ENCODE measurements around the gene RNF39. TPM values are rescaled to one million over a fixed set of nuclear protein-coding genes. Genes with fewer than 3 reads are reported as not detected.
"Not testable (repeated sequence)": the region's sequence is repeated elsewhere in the genome, so short reads cannot be mapped to it uniquely, and the experiment has no call there.

Gene RNF39
- total RNA-seq (0.19 TPM), polyA plus RNA-seq (2.0 TPM)
- long read RNA-seq, donor 1, result 0 reads
- long read RNA-seq, donor 2, result 0 reads
- long read RNA-seq, donor 3, result 0 reads
- long read RNA-seq, donor 4, result 0 reads
- long read RNA-seq, donor 5, result 0 reads
- long read RNA-seq, donor 6, result 0 reads
- long read RNA-seq, donor 7, result 0 reads
- long read RNA-seq, donor 8, partial matches to known transcripts, result 0 of 10 reads
- long read RNA-seq, donor 8, other reads (novel, unspliced or antisense), result 10 of 10 reads
- long read RNA-seq, donor 9, result 0 reads
- long read RNA-seq, donor 10, partial matches to known transcripts, result 76 of 76 reads
- long read RNA-seq, donor 10, other reads (novel, unspliced or antisense), result 0 of 76 reads

GRCh38 chr6:30075094-30075789 lies at the start of gene RNF39:
RNF39 (minus strand) TSS chr6:30075769; CDS start chr6:30075585, 184 bp downstream.
- Histone ChIP-seq H3K27ac (ENCODE audit: low read depth in 1 of 2, low read length in 1 of 2) (peak within 1 kb of the TSS in 1 of 2 donors; percentile 76), H3K27me3 (ENCODE audit: control insufficient read depth in 2 of 2, insufficient read depth in 1 of 2, low read length in 1 of 2) (peaks cover 55 to 97% of the 10 kb centered on the region in 2 donors)
- WGBS, result 3% methylated on average over 64 of the region's 64 CpGs

DNA sequence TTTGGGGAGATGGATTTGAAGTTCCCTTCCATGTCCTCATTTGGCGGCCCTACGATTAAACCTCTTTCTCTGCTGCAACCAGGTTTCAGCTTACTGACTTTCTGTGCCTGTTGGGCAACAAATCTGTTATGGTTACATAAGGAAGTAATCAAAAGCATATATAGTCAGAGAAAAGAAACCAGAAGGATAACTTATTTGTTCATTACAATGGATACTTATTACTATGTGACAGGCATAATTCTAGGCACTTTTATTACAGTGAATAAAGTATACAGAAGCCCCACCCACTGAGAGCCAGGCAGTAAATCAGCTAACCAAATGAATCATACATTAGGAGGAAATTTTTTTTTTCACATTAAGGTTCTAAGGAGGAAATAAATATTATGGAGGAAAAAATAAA lies 46.9 kb upstream of the RNF39 start:
- Histone ChIP-seq H3K27ac (ENCODE audit: low read depth in 1 of 2, low read length in 1 of 2) (no peak overlapping the region), H3K27me3 (ENCODE audit: control insufficient read depth in 2 of 2, insufficient read depth in 1 of 2, low read length in 1 of 2) (peaks cover 7 to 50% of the 10 kb centered on the region in 2 donors), H3K4me1 (ENCODE audit: control insufficient read depth in 2 of 2, insufficient read depth in 2 of 2, low read length in 2 of 2) (no peaks in the 10 kb centered on the region), H3K36me3 (ENCODE audit: control insufficient read depth in 2 of 2, insufficient read depth in 2 of 2, low read length in 1 of 2) (no peaks in the 10 kb centered on the region), H3K9me3 (ENCODE audit: control insufficient read depth in 2 of 2, insufficient read depth in 1 of 2, low read length in 1 of 2) (no peaks in the 10 kb centered on the region), H3K4me3 (ENCODE audit: low read length in 2 of 2) (no peak overlapping the region)
- DNase-seq (ENCODE audit: low read depth in 6 of 9, low spot score in 9 of 9), result no peak
- WGBS, result 92% methylated on average over 2 of the region's 2 CpGs

More at GRCh38 chr6:30075094-30075789, at the start of gene RNF39:
- Histone ChIP-seq H3K4me1 (ENCODE audit: control insufficient read depth in 2 of 2, insufficient read depth in 2 of 2, low read length in 2 of 2) (peaks cover 0 to 37% of the 10 kb centered on the region in 2 donors), H3K9me3 (ENCODE audit: control insufficient read depth in 2 of 2, insufficient read depth in 1 of 2, low read length in 1 of 2) (no peaks in the 10 kb centered on the region), H3K4me3 (ENCODE audit: low read length in 2 of 2) (peak within 1 kb of the TSS in 1 of 2 donors; percentile 37), H3K36me3 (ENCODE audit: control insufficient read depth in 2 of 2, insufficient read depth in 2 of 2, low read length in 1 of 2) (no peaks in the 10 kb centered on the region)
- no peak for DNase-seq (ENCODE audit: low read depth in 6 of 9, low spot score in 9 of 9)

- DNase-seq (ENCODE audit: low read depth in 6 of 9, low spot score in 9 of 9), result no peak
- Histone ChIP-seq H3K4me1 (ENCODE audit: control insufficient read depth in 2 of 2, insufficient read depth in 2 of 2, low read length in 2 of 2) (no peaks in the 10 kb centered on the region), H3K9me3 (ENCODE audit: control insufficient read depth in 2 of 2, insufficient read depth in 1 of 2, low read length in 1 of 2) (no peaks in the 10 kb centered on the region), H3K27me3 (ENCODE audit: control insufficient read depth in 2 of 2, insufficient read depth in 1 of 2, low read length in 1 of 2) (peaks cover 0 to 45% of the 10 kb centered on the region in 2 donors), H3K4me3 (ENCODE audit: low read length in 2 of 2) (no peak overlapping the region), H3K36me3 (ENCODE audit: control insufficient read depth in 2 of 2, insufficient read depth in 2 of 2, low read length in 1 of 2) (no peaks in the 10 kb centered on the region), H3K27ac (ENCODE audit: low read depth in 1 of 2, low read length in 1 of 2) (no peak overlapping the region)
- 94% methylated on average over 10 of the region's 10 CpGs for WGBS
These were observed 46.1 kb upstream of the RNF39 start for GRCh38 chr6:30121446-30122366.

DNA sequence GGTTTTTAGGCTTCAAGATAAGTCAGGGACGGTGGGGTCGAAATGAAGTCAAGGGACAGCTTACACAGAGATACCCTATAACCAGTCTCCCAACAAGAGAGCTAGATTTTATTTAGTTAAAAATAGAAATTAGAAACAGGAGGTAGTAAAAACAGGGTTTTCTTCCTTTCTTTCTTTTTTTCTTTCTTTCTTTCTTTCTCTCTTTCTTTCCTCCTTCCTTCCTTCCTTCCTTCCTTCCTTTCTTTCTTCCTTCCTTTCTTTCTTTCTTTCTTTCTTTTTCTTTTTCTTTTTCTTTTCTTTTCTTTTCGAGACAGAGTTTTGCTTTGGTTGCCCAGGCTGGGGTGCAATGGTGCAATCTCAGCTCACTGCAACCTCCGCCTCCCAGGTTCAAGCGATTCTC lies 43.1 kb upstream of the RNF39 start:
- H3K36me3 ChIP-seq (ENCODE audit: control insufficient read depth in 2 of 2, insufficient read depth in 2 of 2, low read length in 1 of 2); H3K9me3 ChIP-seq (ENCODE audit: control insufficient read depth in 2 of 2, insufficient read depth in 1 of 2, low read length in 1 of 2); H3K4me3 ChIP-seq (ENCODE audit: low read length in 2 of 2); DNase-seq (ENCODE audit: low read depth in 6 of 9, low spot score in 9 of 9); H3K4me1 ChIP-seq (ENCODE audit: control insufficient read depth in 2 of 2, insufficient read depth in 2 of 2, low read length in 2 of 2); H3K27ac ChIP-seq (ENCODE audit: low read depth in 1 of 2, low read length in 1 of 2): not testable (repeated sequence)
- WGBS, result 96% methylated on average over 5 of the region's 5 CpGs
- peaks cover 6 to 34% of the 10 kb centered on the region in 2 donors for H3K27me3 ChIP-seq (ENCODE audit: control insufficient read depth in 2 of 2, insufficient read depth in 1 of 2, low read length in 1 of 2)

GRCh38 chr6:30116724-30117123 lies 41.2 kb upstream of the RNF39 start:
- DNase-seq (ENCODE audit: low read depth in 6 of 9, low spot score in 9 of 9), result no peak
- Histone ChIP-seq H3K4me3 (ENCODE audit: low read length in 2 of 2) (no peak overlapping the region), H3K4me1 (ENCODE audit: control insufficient read depth in 2 of 2, insufficient read depth in 2 of 2, low read length in 2 of 2) (no peaks in the 10 kb centered on the region), H3K9me3 (ENCODE audit: control insufficient read depth in 2 of 2, insufficient read depth in 1 of 2, low read length in 1 of 2) (no peaks in the 10 kb centered on the region), H3K27me3 (ENCODE audit: control insufficient read depth in 2 of 2, insufficient read depth in 1 of 2, low read length in 1 of 2) (peaks cover 6 to 46% of the 10 kb centered on the region in 2 donors), H3K27ac (ENCODE audit: low read depth in 1 of 2, low read length in 1 of 2) (no peak overlapping the region), H3K36me3 (ENCODE audit: control insufficient read depth in 2 of 2, insufficient read depth in 2 of 2, low read length in 1 of 2) (no peaks in the 10 kb centered on the region)
- 83% methylated on average over 6 of the region's 6 CpGs for WGBS

GRCh38 chr6:30113841-30114240 lies 38.3 kb upstream of the RNF39 start:
- no peaks in the 10 kb centered on the region for H3K9me3 ChIP-seq (ENCODE audit: control insufficient read depth in 2 of 2, insufficient read depth in 1 of 2, low read length in 1 of 2)
- 70% methylated on average over 1 of the region's 1 CpG for WGBS
- no peaks in the 10 kb centered on the region for H3K4me1 ChIP-seq (ENCODE audit: control insufficient read depth in 2 of 2, insufficient read depth in 2 of 2, low read length in 2 of 2)
- no peaks in the 10 kb centered on the region for H3K36me3 ChIP-seq (ENCODE audit: control insufficient read depth in 2 of 2, insufficient read depth in 2 of 2, low read length in 1 of 2)
- no peak for DNase-seq (ENCODE audit: low read depth in 6 of 9, low spot score in 9 of 9)
- H3K4me3 ChIP-seq (ENCODE audit: low read length in 2 of 2), result no peak overlapping the region
- H3K27ac ChIP-seq (ENCODE audit: low read depth in 1 of 2, low read length in 1 of 2), result no peak overlapping the region
- H3K27me3 ChIP-seq (ENCODE audit: control insufficient read depth in 2 of 2, insufficient read depth in 1 of 2, low read length in 1 of 2), result peaks cover 14 to 62% of the 10 kb centered on the region in 2 donors

DNA sequence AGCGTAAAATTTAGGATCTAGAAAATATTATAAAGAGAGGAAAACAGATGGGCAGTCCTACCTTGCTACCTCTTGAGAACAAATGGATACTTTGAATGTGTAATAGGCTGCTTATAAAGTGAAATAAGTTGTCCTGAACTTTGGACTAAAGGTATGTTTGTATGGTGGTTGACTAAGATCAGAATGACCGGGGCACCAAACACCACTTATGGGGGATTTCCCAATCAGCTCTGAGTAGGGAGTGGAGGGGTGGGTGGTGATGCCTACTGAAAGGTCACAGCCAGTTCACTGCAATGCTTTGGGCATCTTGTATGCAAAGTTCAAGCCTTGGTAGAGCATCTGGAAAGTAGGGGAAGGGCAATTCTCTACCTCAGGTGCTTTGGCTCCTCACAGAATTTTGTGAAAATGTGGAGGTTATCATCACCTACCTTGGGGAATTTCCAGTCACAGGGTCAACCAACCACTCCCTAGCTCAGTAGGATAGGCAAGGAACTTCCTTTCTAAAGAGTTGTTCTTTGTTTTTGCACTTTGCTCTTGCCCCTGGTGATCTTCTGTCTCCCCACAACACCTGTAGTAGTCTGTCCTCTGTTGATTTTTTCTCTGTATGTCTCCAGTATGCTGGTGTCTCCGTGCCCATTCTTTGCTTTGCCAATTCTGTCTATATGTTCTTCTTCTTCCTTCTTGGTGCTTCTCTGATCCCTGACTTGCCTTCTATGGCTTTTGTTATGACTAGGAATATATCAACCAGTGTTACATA lies 37.6 kb upstream of the RNF39 start, which contains the start of gene TRIM31:
TSS of gene TRIM31 (minus strand) at position 88 of the 757 bp plus-strand sequence. CDS start 285 bp downstream, outside the sequence.
- H3K4me3 ChIP-seq (ENCODE audit: low read length in 2 of 2), result no peak within 1 kb of the TSS
- DNase-seq (ENCODE audit: low read depth in 6 of 9, low spot score in 9 of 9), result no peak
- peaks cover 14 to 68% of the 10 kb centered on the region in 2 donors for H3K27me3 ChIP-seq (ENCODE audit: control insufficient read depth in 2 of 2, insufficient read depth in 1 of 2, low read length in 1 of 2)
- H3K4me1 ChIP-seq (ENCODE audit: control insufficient read depth in 2 of 2, insufficient read depth in 2 of 2, low read length in 2 of 2), result no peaks in the 10 kb centered on the region
- H3K9me3 ChIP-seq (ENCODE audit: control insufficient read depth in 2 of 2, insufficient read depth in 1 of 2, low read length in 1 of 2), result no peaks in the 10 kb centered on the region
- 91% methylated on average over 3 of the region's 3 CpGs for WGBS
- no peaks in the 10 kb centered on the region for H3K36me3 ChIP-seq (ENCODE audit: control insufficient read depth in 2 of 2, insufficient read depth in 2 of 2, low read length in 1 of 2)
- no peak within 1 kb of the TSS for H3K27ac ChIP-seq (ENCODE audit: low read depth in 1 of 2, low read length in 1 of 2)

DNA sequence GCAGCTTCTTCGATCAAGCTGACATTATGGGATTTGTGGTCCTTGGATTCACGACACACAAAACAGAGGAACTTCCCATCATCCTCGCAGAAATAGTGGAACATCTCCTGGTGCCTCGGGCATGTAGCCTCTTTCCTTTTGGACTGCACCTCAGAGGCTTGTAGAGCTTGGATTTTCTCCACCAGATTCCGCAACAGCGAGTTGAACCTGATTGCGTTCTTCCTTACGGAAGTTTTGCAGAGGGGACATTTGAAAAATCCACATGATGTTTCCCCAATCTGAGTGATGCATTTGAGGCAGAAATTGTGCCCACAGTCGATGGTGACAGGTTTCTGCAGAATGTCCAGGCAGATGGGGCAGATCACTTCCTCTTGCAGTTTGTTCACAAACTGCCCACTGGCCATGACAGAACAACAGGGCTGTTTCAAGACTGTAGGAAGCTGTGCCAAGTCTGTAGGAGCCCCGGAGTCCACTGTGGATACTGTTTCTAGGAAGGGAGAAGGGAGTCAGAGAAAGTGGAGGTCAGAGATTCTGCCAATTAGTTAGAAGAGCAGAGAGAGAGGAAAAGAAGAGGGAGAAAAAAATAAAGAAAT lies 36.9 kb upstream of the RNF39 start:
- peaks cover 14 to 71% of the 10 kb centered on the region in 2 donors for H3K27me3 ChIP-seq (ENCODE audit: control insufficient read depth in 2 of 2, insufficient read depth in 1 of 2, low read length in 1 of 2)

More for the DNA sequence above, 36.9 kb upstream of the RNF39 start:
- no peaks in the 10 kb centered on the region for H3K4me1 ChIP-seq (ENCODE audit: control insufficient read depth in 2 of 2, insufficient read depth in 2 of 2, low read length in 2 of 2)
- no peak overlapping the region for H3K27ac ChIP-seq (ENCODE audit: low read depth in 1 of 2, low read length in 1 of 2)
- WGBS, result 87% methylated on average over 10 of the region's 10 CpGs
- no peaks in the 10 kb centered on the region for H3K9me3 ChIP-seq (ENCODE audit: control insufficient read depth in 2 of 2, insufficient read depth in 1 of 2, low read length in 1 of 2)
- no peaks in the 10 kb centered on the region for H3K36me3 ChIP-seq (ENCODE audit: control insufficient read depth in 2 of 2, insufficient read depth in 2 of 2, low read length in 1 of 2)
- DNase-seq (ENCODE audit: low read depth in 6 of 9, low spot score in 9 of 9), result no peak
- no peak overlapping the region for H3K4me3 ChIP-seq (ENCODE audit: low read length in 2 of 2)
